Ishikawa (cell line): Measurements from ENCODE around the gene TNKS1BP1.

Source experiments
- CEBPB ChIP-seq: IDR thresholded peaks from 2 replicates; pipeline ENCODE4 v1.6.1; 2012
- CREB1 ChIP-seq: IDR thresholded peaks from 2 replicates; pipeline ENCODE4 v1.6.1; 2012; ENCODE audit warnings: low read depth
- EGR1 ChIP-seq: IDR thresholded peaks from 2 replicates; pipeline ENCODE4 v1.6.1; 2012
- EP300 ChIP-seq: IDR thresholded peaks from 2 replicates; pipeline ENCODE4 v1.6.1; 2012; ENCODE audit warnings: borderline replicate concordance
- NFIC ChIP-seq: IDR thresholded peaks from 2 replicates; pipeline ENCODE4 v1.6.1; 2012
- RAD21 ChIP-seq: IDR thresholded peaks from 2 replicates; pipeline ENCODE4 v1.6.1; 2012; ENCODE audit warnings: low read depth
- TCF12 ChIP-seq: IDR thresholded peaks from 2 replicates; pipeline ENCODE4 v1.6.1; 2012; ENCODE audit warnings: low read depth
- YY1 ChIP-seq: IDR thresholded peaks from 2 replicates; pipeline ENCODE4 v1.6.1; 2012; ENCODE audit warnings: low read depth
- ZBTB7A ChIP-seq: IDR thresholded peaks from 2 replicates; pipeline ENCODE4 v1.6.1; 2012; ENCODE audit warnings: low read depth
- TF ChIP-seq, protein P1 (sequence below): IDR thresholded peaks from 2 replicates; pipeline ENCODE4 v1.6.1; 2012
- TF ChIP-seq, protein P2 (sequence below): IDR thresholded peaks from 2 replicates; pipeline ENCODE4 v1.6.1; 2012

DNA sequence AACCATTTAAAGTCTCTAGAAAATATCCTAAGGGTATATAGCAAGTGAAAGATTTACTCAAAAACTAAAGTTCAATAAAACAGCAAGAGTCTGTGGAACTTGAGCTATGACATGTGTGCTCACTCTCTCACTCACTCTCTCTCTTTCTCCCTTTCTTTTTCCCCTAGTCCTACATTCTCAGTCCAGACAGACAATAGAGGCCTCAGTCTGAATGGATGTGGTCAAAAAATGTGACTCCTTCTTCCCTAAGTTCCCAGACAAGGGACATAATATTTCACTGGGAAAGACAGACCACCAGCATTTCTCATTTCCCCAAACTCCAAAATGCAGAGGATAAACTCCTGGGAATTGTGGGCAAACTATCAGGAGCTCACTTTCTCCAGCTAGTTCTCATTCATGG lies 70.1 kb downstream of the TNKS1BP1 start:
- TF ChIP-seq TCF12 (no peak), EP300 (no peak), RAD21 (no peak), NFIC (no peak), YY1 (no peak), EGR1 (no peak), ZBTB7A (no peak), CREB1 (no peak), CEBPB (no peak)
- TF ChIP-seq, protein P1, sequence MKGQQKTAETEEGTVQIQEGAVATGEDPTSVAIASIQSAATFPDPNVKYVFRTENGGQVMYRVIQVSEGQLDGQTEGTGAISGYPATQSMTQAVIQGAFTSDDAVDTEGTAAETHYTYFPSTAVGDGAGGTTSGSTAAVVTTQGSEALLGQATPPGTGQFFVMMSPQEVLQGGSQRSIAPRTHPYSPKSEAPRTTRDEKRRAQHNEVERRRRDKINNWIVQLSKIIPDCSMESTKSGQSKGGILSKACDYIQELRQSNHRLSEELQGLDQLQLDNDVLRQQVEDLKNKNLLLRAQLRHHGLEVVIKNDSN, result no peak
- TF ChIP-seq, protein P2, sequence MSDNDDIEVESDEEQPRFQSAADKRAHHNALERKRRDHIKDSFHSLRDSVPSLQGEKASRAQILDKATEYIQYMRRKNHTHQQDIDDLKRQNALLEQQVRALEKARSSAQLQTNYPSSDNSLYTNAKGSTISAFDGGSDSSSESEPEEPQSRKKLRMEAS, result no peak
